A673 (cell line): ENCODE data around the gene PPARA. TPM values are rescaled to one million over a fixed set of nuclear protein-coding genes. Genes with fewer than 3 reads are reported as not detected.

ENCODE experiments used
- BruUV-seq: library from RNA; stranded (reverse); fragments of 400-500 nt; replicated peaks from 2 replicates; lab custom pipeline; 2021; lab: Mats Ljungman, UMichigan
- CTCF ChIA-PET: fragments of 300-600 bp; sonication (Branson Sonifier 250); formaldehyde crosslinking; loops from one replicate; lab custom pipeline; 2022; ENCODE audit warnings: antibody characterized with exemption; lab: Charles Lee
- POLR2A ChIA-PET: fragments of 300-600 bp; sonication (Branson Sonifier 250); formaldehyde crosslinking; loops from one replicate; lab custom pipeline; 2022; ENCODE audit warnings: antibody characterized with exemption; ENCODE audit not compliant: low non-redundant PET; lab: Charles Lee
- DNase-seq: peaks from one replicate; pipeline ENCODE4 v3.0.0-alpha.2; 2015; ENCODE audit warnings: low spot score
- H3K27ac ChIP-seq: fragments of 200-600 bp; sonication (generic); 2 replicates; pipeline ENCODE4 v1.5.1; 2016; ENCODE audit warnings: mixed run types, low read depth, mild to moderate bottlenecking, mixed read lengths, antibody characterized with exemption, low read length; ENCODE audit not compliant: poor library complexity, severe bottlenecking
- H3K27me3 ChIP-seq: fragments of 200-600 bp; sonication (generic); replicated peaks from 2 replicates; pipeline ENCODE4 v1.6.1; 2017; ENCODE audit warnings: mixed run types, low read depth, mild to moderate bottlenecking, mixed read lengths, antibody characterized with exemption, low read length; ENCODE audit not compliant: insufficient read depth, poor library complexity
- H3K36me3 ChIP-seq: fragments of 200-600 bp; sonication (generic); 2 replicates; pipeline ENCODE4 v1.6.1; 2016; ENCODE audit warnings: mixed run types, mild to moderate bottlenecking, mixed read lengths, antibody characterized with exemption, low read length; ENCODE audit not compliant: insufficient read depth, poor library complexity, severe bottlenecking
- H3K4me1 ChIP-seq: fragments of 200-600 bp; sonication (generic); 2 replicates; pipeline ENCODE4 v1.6.1; 2017; ENCODE audit warnings: mixed run types, mild to moderate bottlenecking, mixed read lengths, antibody characterized with exemption, low read length; ENCODE audit not compliant: insufficient read depth, poor library complexity, severe bottlenecking
- H3K4me3 ChIP-seq: fragments of 200-600 bp; sonication (generic); 2 replicates; pipeline ENCODE4 v1.5.1; 2016; ENCODE audit warnings: low read depth, mixed run types, mild to moderate bottlenecking, mixed read lengths, low read length; ENCODE audit not compliant: poor library complexity, severe bottlenecking
- H3K9me3 ChIP-seq: fragments of 200-600 bp; sonication (generic); 2 replicates; pipeline ENCODE4 v1.6.1; 2016; ENCODE audit warnings: mixed run types, low read depth, mild to moderate bottlenecking, mixed read lengths, antibody characterized with exemption, low read length; ENCODE audit not compliant: poor library complexity, severe bottlenecking
- CTCF ChIP-seq: fragments of 300-800, 200-600 bp; sonication (generic); conservative IDR thresholded peaks from 2 replicates; pipeline ENCODE4 v1.5.1; 2017; ENCODE audit warnings: low read depth, mild to moderate bottlenecking, antibody characterized with exemption, low read length, moderate library complexity, mixed read lengths
- EZH2 ChIP-seq: fragments of 200-600 bp; sonication (generic); IDR thresholded peaks from 2 replicates; pipeline ENCODE4 v1.6.1; 2017; ENCODE audit warnings: borderline replicate concordance, low read depth, mild to moderate bottlenecking, mixed read lengths, antibody characterized with exemption, low read length; ENCODE audit not compliant: poor library complexity, severe bottlenecking
- intact Hi-C: fragments of 100-400 bp; cut with micrococcal nuclease; formaldehyde crosslinking; loops from one replicate; pipeline ENCODE4 v1.10.0; 2022; ENCODE audit not compliant: unreplicated experiment
- total RNA-seq: library from RNA; stranded (reverse); gene quantifications from 2 replicates; pipeline ENCODE4 v1.2.3, GENCODE V29; 2021

Gene PPARA
- total RNA-seq, 1 experiment from 2014 or later, result 2.0 TPM

- Histone ChIP-seq H3K4me3 (no peak overlapping the region), H3K27me3 (no peaks in the 10 kb centered on the region), H3K27ac (no peak overlapping the region), H3K36me3 (no peaks in the 10 kb centered on the region), H3K4me1 (no peaks in the 10 kb centered on the region), H3K9me3 (no peaks in the 10 kb centered on the region)
- no TSS peak for BruUV-seq
- no peak for TF ChIP-seq CTCF
- no peak for DNase-seq
- POLR2A ChIA-PET, result no interaction called here
- CTCF ChIA-PET, result no interaction called here
- intact Hi-C loops, result no loop called here
Observed at GRCh38 chr22:46224044-46224897, 73.9 kb downstream of the PPARA start.

DNA sequence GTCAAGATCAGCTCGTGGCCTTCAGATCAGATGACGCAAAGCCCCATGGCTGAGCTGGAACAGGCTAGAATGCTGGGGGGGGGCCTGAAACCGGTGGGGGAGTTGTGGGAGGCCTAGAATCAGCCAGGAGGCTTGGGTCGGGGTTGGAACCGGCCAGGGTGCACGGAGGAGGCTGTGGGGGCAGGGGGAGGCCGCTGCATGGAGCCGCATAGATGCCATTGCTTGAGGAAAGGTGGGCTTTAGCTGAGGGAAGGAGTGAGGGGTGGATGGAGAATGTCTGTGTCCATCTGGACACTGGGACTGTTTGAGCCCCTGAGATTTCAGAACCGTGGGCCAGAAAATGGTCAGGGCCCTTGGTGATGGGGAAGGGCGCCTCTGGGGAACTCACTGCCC is 74.6 kb downstream of the PPARA start:
- TF ChIP-seq EZH2 (no peak), CTCF (no peak)
- Histone ChIP-seq H3K9me3 (no peaks in the 10 kb centered on the region), H3K4me1 (no peaks in the 10 kb centered on the region), H3K36me3 (no peaks in the 10 kb centered on the region), H3K27ac (no peak overlapping the region), H3K27me3 (no peaks in the 10 kb centered on the region), H3K4me3 (no peak overlapping the region)
- CTCF ChIA-PET, result no interaction called here
- intact Hi-C loops, result no loop called here
- DNase-seq, result no peak
- POLR2A ChIA-PET, result no interaction called here
- no TSS peak for BruUV-seq

GRCh38 chr22:46225631-46226030 is 75.3 kb downstream of the PPARA start:
- ChIA-PET CTCF (no interaction called here), POLR2A (no interaction called here)
- no peaks in the 10 kb centered on the region for H3K4me1 ChIP-seq
- H3K27ac ChIP-seq, result no peak overlapping the region
- no peak for TF ChIP-seq EZH2
- no peak for TF ChIP-seq CTCF
- no peak overlapping the region for H3K4me3 ChIP-seq
- no peaks in the 10 kb centered on the region for H3K27me3 ChIP-seq
- intact Hi-C loops, result no loop called here
- no peaks in the 10 kb centered on the region for H3K9me3 ChIP-seq
- no peaks in the 10 kb centered on the region for H3K36me3 ChIP-seq
- no peak for DNase-seq
- no TSS peak for BruUV-seq
